DND-41 (cell line): Measurements from ENCODE around the gene C2CD2.

ENCODE experiments used
- ATAC-seq: fragments of 200-7000 bp; cut with Tn5 transposase; 3 replicates; pipeline ENCODE4 v1.9.1; 2021; ENCODE audit warnings: low read depth; ENCODE audit not compliant: insufficient read depth
- DNase-seq: peaks from one replicate; pipeline ENCODE4 v3.0.0-alpha.2; 2020
- H2AFZ ChIP-seq: 2 replicates; pipeline ENCODE4 v1.6.0; 2012; ENCODE audit warnings: low read depth, low read length
- H3K27ac ChIP-seq: 2 replicates; pipeline ENCODE4 v1.5.1; 2012; ENCODE audit warnings: low read length, inconsistent platforms
- H3K27me3 ChIP-seq: fragments of 200-600 bp; sonication (generic); 2 replicates; pipeline ENCODE4 v1.6.0; 2012; ENCODE audit warnings: low read length, mild to moderate bottlenecking, inconsistent platforms; ENCODE audit not compliant: insufficient read depth, poor library complexity
- H3K36me3 ChIP-seq: 2 replicates; pipeline ENCODE4 v1.5.1; 2012; ENCODE audit warnings: low read length, inconsistent platforms; ENCODE audit not compliant: insufficient read depth
- H3K4me1 ChIP-seq: 2 replicates; pipeline ENCODE4 v1.5.1; 2012; ENCODE audit warnings: mild to moderate bottlenecking, low read length; ENCODE audit not compliant: insufficient read depth
- H3K4me2 ChIP-seq: 2 replicates; pipeline ENCODE4 v1.6.0; 2012; ENCODE audit warnings: mild to moderate bottlenecking, moderate library complexity, low read length, inconsistent platforms; ENCODE audit not compliant: insufficient read depth
- H3K4me3 ChIP-seq, 2 experiments: fragments of 200-600 bp in 1 of 2; shearing (Covaris generic) in 1 of 2; 2 replicates each; pipeline ENCODE4 v1.5.1; 2012 to 2016; ENCODE audit warnings: inconsistent platforms in 2 of 2, low read length in 2 of 2, mild to moderate bottlenecking in 2 of 2, low read depth in 1 of 2, moderate library complexity in 1 of 2
- H3K79me2 ChIP-seq: 2 replicates; pipeline ENCODE4 v1.6.0; 2012; ENCODE audit warnings: low read length, inconsistent platforms; ENCODE audit not compliant: insufficient read depth
- H3K9ac ChIP-seq: 2 replicates; pipeline ENCODE4 v1.6.0; 2012; ENCODE audit warnings: low read depth, mild to moderate bottlenecking, inconsistent platforms, low read length, moderate library complexity
- H3K9me3 ChIP-seq: 2 replicates; pipeline ENCODE4 v1.5.1; 2012; ENCODE audit warnings: low read length, moderate library complexity, mild to moderate bottlenecking, inconsistent platforms; ENCODE audit not compliant: insufficient read depth, severe bottlenecking
- H4K20me1 ChIP-seq: 2 replicates; pipeline ENCODE4 v1.6.0; 2012; ENCODE audit warnings: low read length; ENCODE audit not compliant: insufficient read depth
- CTCF ChIP-seq: IDR thresholded peaks from 2 replicates; pipeline ENCODE4 v1.5.1; 2012; ENCODE audit warnings: borderline replicate concordance, low read length, moderate library complexity, mild to moderate bottlenecking; ENCODE audit not compliant: poor library complexity, severe bottlenecking; ENCODE audit errors: extremely low read depth
- EZH2 ChIP-seq: IDR thresholded peaks from 3 replicates; pipeline ENCODE4 v1.6.1; 2012; ENCODE audit warnings: borderline replicate concordance, low read depth, mild to moderate bottlenecking, moderate library complexity, low read length, inconsistent platforms; ENCODE audit not compliant: severe bottlenecking

The C2CD2 gene

GRCh38 chr21:41993744-41994143 lies 39.9 kb upstream of the C2CD2 start:
- Histone ChIP-seq H3K4me1 (no peaks in the 10 kb centered on the region), H3K36me3 (peaks cover 90% of the 10 kb centered on the region), H3K4me2 (no peak overlapping the region), H4K20me1 (no peaks in the 10 kb centered on the region), H3K9me3 (peaks cover 18% of the 10 kb centered on the region), H3K9ac (no peak overlapping the region), H3K27me3 (no peaks in the 10 kb centered on the region), H2AFZ (no peak overlapping the region), H3K4me3 (no peak overlapping the region), H3K27ac (no peak overlapping the region), H3K79me2 (peaks cover 24% of the 10 kb centered on the region)
- no peak for ATAC-seq
- no peak for TF ChIP-seq EZH2
- TF ChIP-seq CTCF = no peak
- DNase-seq = no peak

- H3K36me3 ChIP-seq = peaks cover 80% of the 10 kb centered on the region
- TF ChIP-seq EZH2 (no peak), CTCF (no peak)
- no peak for DNase-seq
- no peaks in the 10 kb centered on the region for H4K20me1 ChIP-seq
- no peak for ATAC-seq
- no peak overlapping the region for H3K9ac ChIP-seq
- peaks cover 17% of the 10 kb centered on the region for H3K79me2 ChIP-seq
- H3K4me2 ChIP-seq = no peak overlapping the region
- H3K4me1 ChIP-seq = no peaks in the 10 kb centered on the region
- peaks cover 16% of the 10 kb centered on the region for H3K9me3 ChIP-seq
- H2AFZ ChIP-seq = no peak overlapping the region
- no peaks in the 10 kb centered on the region for H3K27me3 ChIP-seq
- H3K4me3 ChIP-seq = no peak overlapping the region
- H3K27ac ChIP-seq = no peak overlapping the region
Observed at GRCh38 chr21:41992576-41992975, 38.8 kb upstream of the C2CD2 start.

GRCh38 chr21:41991659-41992058 lies 37.8 kb upstream of the C2CD2 start:
- no peak overlapping the region for H3K9ac ChIP-seq
- H3K4me2 ChIP-seq = no peak overlapping the region
- H3K4me3 ChIP-seq = no peak overlapping the region
- H3K79me2 ChIP-seq = peaks cover 14% of the 10 kb centered on the region
- TF ChIP-seq CTCF (no peak), EZH2 (no peak)
- peaks cover 12% of the 10 kb centered on the region for H3K9me3 ChIP-seq
- H3K27me3 ChIP-seq = no peaks in the 10 kb centered on the region
- no peaks in the 10 kb centered on the region for H3K4me1 ChIP-seq
- H2AFZ ChIP-seq = no peak overlapping the region
- H4K20me1 ChIP-seq = no peaks in the 10 kb centered on the region
- ATAC-seq (no peak), DNase-seq (no peak)
- H3K27ac ChIP-seq = no peak overlapping the region
- H3K36me3 ChIP-seq = peaks cover 71% of the 10 kb centered on the region

GRCh38 chr21:41989698-41990097 lies 35.9 kb upstream of the C2CD2 start:
- no peak for TF ChIP-seq CTCF
- no peak for TF ChIP-seq EZH2
- H3K9me3 ChIP-seq = no peaks in the 10 kb centered on the region
- H3K36me3 ChIP-seq = peaks cover 51% of the 10 kb centered on the region
- no peaks in the 10 kb centered on the region for H3K4me1 ChIP-seq
- no peak overlapping the region for H3K9ac ChIP-seq
- H3K27ac ChIP-seq = no peak overlapping the region
- H2AFZ ChIP-seq = no peak overlapping the region
- DNase-seq (no peak), ATAC-seq (no peak)
- no peaks in the 10 kb centered on the region for H3K27me3 ChIP-seq
- H3K4me3 ChIP-seq = no peak overlapping the region
- no peaks in the 10 kb centered on the region for H4K20me1 ChIP-seq
- no peak overlapping the region for H3K4me2 ChIP-seq
- H3K79me2 ChIP-seq = no peaks in the 10 kb centered on the region
